ENCODE data around the gene NEMP1. TPM values are rescaled to one million over a fixed set of nuclear protein-coding genes. Genes with fewer than 3 reads are reported as not detected.

The NEMP1 gene
- total RNA-seq, 1 donor from 2014 or later = 8.6 TPM

Other genes starting within 250 kb of the NEMP1 start
- gene SDR9C7, start 144.4 kb downstream of the NEMP1 start, total RNA-seq = not detected
- gene RDH16, start 121.2 kb downstream of the NEMP1 start, total RNA-seq = 0.35 TPM
- 3.6 TPM for gene ZBTB39, start 72.2 kb downstream of the NEMP1 start, total RNA-seq
- gene TAC3, start 62.3 kb downstream of the NEMP1 start, total RNA-seq = not detected
- gene MYO1A, start 28.7 kb downstream of the NEMP1 start, total RNA-seq = 3.6 TPM
- gene NAB2, start 10.3 kb upstream of the NEMP1 start, total RNA-seq = 22.1 TPM
- 164 TPM for gene STAT6, start 32.6 kb upstream of the NEMP1 start, total RNA-seq
- 954 TPM for gene LRP1, start 49.7 kb upstream of the NEMP1 start, total RNA-seq
- not detected for gene LRP1-AS, start 68.8 kb upstream of the NEMP1 start, total RNA-seq
- gene NXPH4, start 138.0 kb upstream of the NEMP1 start, total RNA-seq = 1.4 TPM
- 62.3 TPM for gene SHMT2, start 150.9 kb upstream of the NEMP1 start, total RNA-seq
- 3.9 TPM for gene STAC3, start 172.4 kb upstream of the NEMP1 start, total RNA-seq